Adrenal gland (tissue), 12 donors: Measurements from ENCODE around the gene ARHGAP20. TPM values are rescaled to one million over a fixed set of nuclear protein-coding genes. Genes with fewer than 3 reads are reported as not detected.
A peak's percentile ranks its signal among the peaks of the same experiment; 100 is the strongest.

ENCODE experiments used
- DNase-seq, 7 donors: peaks; one replicate each; pipeline ENCODE4 v3.0.0-alpha.2; 2019 to 2020
- H3K27ac ChIP-seq, 5 donors: fragments of 200-600 bp; sonication (generic) in 4 of 5; 1 replicate in 3 of 5; 2 replicates in 2 of 5; pipeline versions ENCODE4 v1.5.1 to v1.8.0; 2016 to 2020; ENCODE audit warnings: mild to moderate bottlenecking in 1 of 5
- H3K27me3 ChIP-seq: fragments of 200-600 bp; 2 replicates; pipeline ENCODE4 v1.8.0; 2021
- H3K36me3 ChIP-seq, 2 donors: fragments of 200-600 bp; replicated peaks in 1 of 2; 1 replicate in 1 of 2; 2 replicates in 1 of 2; pipeline versions ENCODE4 v1.5.1 to v1.8.0; 2018 to 2022
- H3K4me1 ChIP-seq, 2 donors: fragments of 200-600 bp; replicated peaks in 1 of 2; 1 replicate in 1 of 2; 2 replicates in 1 of 2; pipeline versions ENCODE4 v1.5.1 to v1.8.0; 2018 to 2021
- H3K4me3 ChIP-seq, 4 donors: fragments of 200-600 bp; sonication (generic) in 3 of 4; one replicate each; pipeline ENCODE4 v1.5.1; 2016 to 2018
- H3K9me3 ChIP-seq, 3 donors: fragments of 200-600 bp; sonication (generic) in 1 of 3; replicated peaks in 1 of 3; 1 replicate in 2 of 3; 2 replicates in 1 of 3; pipeline versions ENCODE4 v1.5.1 to v1.8.0; 2016 to 2021
- CTCF ChIP-seq, 6 experiments: fragments of 450-650 bp in 4 of 6; fragments of 200-600 bp in 2 of 6; sonication (generic) in 1 of 6; IDR thresholded peaks; 1 replicate in 5 of 6; 2 replicates in 1 of 6; pipeline versions ENCODE4 v1.5.1 to v1.8.0; 2016 to 2021; ENCODE audit warnings: antibody characterized with exemption in 6 of 6, mild to moderate bottlenecking in 2 of 6, moderate library complexity in 1 of 6
- POLR2A ChIP-seq, 2 donors: fragments of 450-650 bp; IDR thresholded peaks; one replicate each; pipeline ENCODE4 v1.6.1; 2017; ENCODE audit warnings: antibody characterized with exemption in 2 of 2, mild to moderate bottlenecking in 2 of 2, moderate library complexity in 1 of 2
- WGBS, 4 donors: extraction: QIAGEN DNeasy Blood & Tissue Kit in 2 of 4; methylation state at CpG; one replicate each; pipeline versions ENCODE4 v1.1.5 to v1.1.7; 2013 to 2017; 5-methylcytosine and 5-hydroxymethylcytosine counted together
- intact Hi-C, 2 donors: fragments of 100-400 bp; cut with DNase I; formaldehyde crosslinking; loops; one replicate each; pipeline versions ENCODE4 v1.14.1 to v1.15.0; 2022 to 2023
- polyA plus RNA-seq, 3 donors: library from polyadenylated mRNA; stranded (reverse); fragments of 200-250 nt in 2 of 3; fragments of 350-450 nt in 1 of 3; fragmentation: Illumina TruSeq in 1 of 3; extraction: RNeasy Lipid Tissue Mini Kit (QIAGEN cat#74804) in 1 of 3; gene quantifications; one replicate each; pipeline ENCODE4 v1.2.3, GENCODE V29; 2013 to 2014
- total RNA-seq, 9 donors: library from RNA; depleted of rRNA in 4 of 9; stranded (reverse); fragments of >200 nt in 4 of 9; fragments of 120-200 nt in 1 of 9; fragmentation: NEBNext Ultra II Directional in 1 of 9; extraction: Animal tissue kit (Norgen Biotek cat#: 25700) in 1 of 9; gene quantifications; one replicate each; pipeline versions ENCODE4 v1.1.0 to v1.2.4, GENCODE V29; 2013 to 2023
- donor health status: healthy with polysubstance abuse.
- donor health status: Bipolar disorder and iron deficiency.
- donor health status: DM: yes; HTN: yes; CAD: no.
- donor health status: DM: no; HTN: no; CAD: no.
- donor health status: DM: no; HTN: no; CAD: no.
- donor health status: DM: yes; HTN: yes; CAD: no.

The ARHGAP20 gene
- total and polyA plus RNA-seq, 12 donors = 0.84 to 8.2 (median 3.7) TPM

GRCh38 chr11:110571081-110571720 lies 141.0 kb downstream of the ARHGAP20 start:
- no peak overlapping the region for H3K27ac ChIP-seq
- 50 to 63% (median 57%) methylated on average over 5 of the region's 5 CpGs for WGBS, 4 donors
- peaks cover 0 to 6% (median 0%) of the 10 kb centered on the region in 3 donors for H3K9me3 ChIP-seq
- intact Hi-C loops = no loop called here
- H3K27me3 ChIP-seq = no peaks in the 10 kb centered on the region
- no peaks in the 10 kb centered on the region for H3K4me1 ChIP-seq
- DNase-seq = no peak
- TF ChIP-seq POLR2A (IDR thresholded peaks at IDR 0.05) = no peak
- TF ChIP-seq CTCF (IDR thresholded peaks at IDR 0.05) = no peak
- no peak overlapping the region for H3K4me3 ChIP-seq
- H3K36me3 ChIP-seq = no peaks in the 10 kb centered on the region

GRCh38 chr11:110566577-110566976 lies 145.7 kb downstream of the ARHGAP20 start:
- no peak for DNase-seq
- intact Hi-C loops = no loop called here
- no peaks in the 10 kb centered on the region for H3K36me3 ChIP-seq

GRCh38 chr11:110565357-110566336 lies 146.6 kb downstream of the ARHGAP20 start:
- Histone ChIP-seq H3K9me3 (peaks cover 0 to 6% (median 0%) of the 10 kb centered on the region in 3 donors), H3K4me3 (no peak overlapping the region), H3K27ac (no peak overlapping the region), H3K36me3 (no peaks in the 10 kb centered on the region), H3K27me3 (no peaks in the 10 kb centered on the region), H3K4me1 (no peaks in the 10 kb centered on the region)
- TF ChIP-seq POLR2A (IDR thresholded peaks at IDR 0.05) = no peak
- TF ChIP-seq CTCF (IDR thresholded peaks at IDR 0.05) = no peak
- intact Hi-C loops = no loop called here
- 44 to 52% (median 51%) methylated on average over 14 to 16 of the region's 16 CpGs for WGBS, 4 donors
- peak in 6 of 7 donors; percentile 27 to 60 (median 39) for DNase-seq

More at GRCh38 chr11:110566577-110566976, 145.7 kb downstream of the ARHGAP20 start:
- H3K4me1 ChIP-seq = no peaks in the 10 kb centered on the region
- peaks cover 0 to 6% (median 0%) of the 10 kb centered on the region in 3 donors for H3K9me3 ChIP-seq
- H3K27ac ChIP-seq = no peak overlapping the region
- WGBS, 4 donors = 64 to 75% (median 72%) methylated on average over 2 of the region's 2 CpGs
- no peak overlapping the region for H3K4me3 ChIP-seq
- H3K27me3 ChIP-seq = no peaks in the 10 kb centered on the region
- TF ChIP-seq CTCF (IDR thresholded peaks at IDR 0.05) = no peak
- no peak for TF ChIP-seq POLR2A (IDR thresholded peaks at IDR 0.05)

GRCh38 chr11:110564676-110565356 lies 147.4 kb downstream of the ARHGAP20 start:
- no peak for TF ChIP-seq POLR2A (IDR thresholded peaks at IDR 0.05)
- no peak for TF ChIP-seq CTCF (IDR thresholded peaks at IDR 0.05)
- 69 to 82% (median 74%) methylated on average over 8 of the region's 8 CpGs for WGBS, 4 donors
- Histone ChIP-seq H3K9me3 (no peaks in the 10 kb centered on the region), H3K27ac (no peak overlapping the region), H3K36me3 (no peaks in the 10 kb centered on the region), H3K27me3 (no peaks in the 10 kb centered on the region), H3K4me3 (no peak overlapping the region), H3K4me1 (no peaks in the 10 kb centered on the region)
- intact Hi-C loops = no loop called here
- no peak for DNase-seq
